GM19372 (cell line): ENCODE results near the gene CLIP1.
"Not testable (repeated sequence)": the region's sequence is repeated elsewhere in the genome, so short reads cannot be mapped to it uniquely, and the experiment has no call there.

Experiments used
- ATAC-seq: cut with Tn5 transposase; IDR thresholded peaks from one replicate; pipeline ENCODE4 v1.9.1; 2021; ENCODE audit warnings: mild to moderate bottlenecking, low read depth, moderate library complexity; ENCODE audit not compliant: unreplicated experiment

Gene CLIP1

DNA sequence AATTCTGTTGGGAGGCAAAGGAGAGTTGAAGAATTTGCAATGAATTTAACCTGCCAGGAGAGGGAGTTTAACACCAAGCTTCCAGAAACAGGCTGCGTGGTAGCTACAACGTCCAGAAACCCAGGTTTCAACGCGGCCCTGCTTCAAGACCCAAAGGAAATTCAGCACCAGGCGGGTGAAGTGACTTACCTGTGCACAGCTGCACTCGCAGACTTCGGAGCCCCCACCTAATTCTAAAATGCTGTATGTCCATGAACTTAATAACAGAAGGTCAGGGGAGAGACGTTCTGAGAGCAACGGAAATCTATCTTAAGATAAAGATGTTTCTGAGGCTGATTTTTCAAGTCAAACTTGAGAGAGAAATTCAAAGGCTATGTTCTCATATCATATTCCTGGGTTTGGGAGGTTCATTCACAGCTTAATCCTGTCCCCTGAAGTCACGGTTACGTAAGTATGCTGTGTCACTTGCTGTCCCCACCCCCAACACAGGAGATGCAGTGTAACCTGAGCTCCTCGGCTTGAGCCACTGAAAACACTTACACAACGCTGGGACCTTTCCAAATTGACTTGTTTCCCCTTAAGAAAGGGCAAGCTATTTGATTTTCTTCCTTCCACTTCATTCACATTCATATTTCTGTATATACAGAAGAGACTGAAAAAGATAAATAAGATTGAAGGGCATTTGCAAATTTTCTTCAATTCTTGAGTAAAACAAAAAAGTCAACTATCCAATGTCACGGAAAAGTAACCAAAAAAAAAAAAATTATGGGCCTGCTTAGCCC is 22.7 kb downstream of the CLIP1 start:
- no peak for ATAC-seq

DNA sequence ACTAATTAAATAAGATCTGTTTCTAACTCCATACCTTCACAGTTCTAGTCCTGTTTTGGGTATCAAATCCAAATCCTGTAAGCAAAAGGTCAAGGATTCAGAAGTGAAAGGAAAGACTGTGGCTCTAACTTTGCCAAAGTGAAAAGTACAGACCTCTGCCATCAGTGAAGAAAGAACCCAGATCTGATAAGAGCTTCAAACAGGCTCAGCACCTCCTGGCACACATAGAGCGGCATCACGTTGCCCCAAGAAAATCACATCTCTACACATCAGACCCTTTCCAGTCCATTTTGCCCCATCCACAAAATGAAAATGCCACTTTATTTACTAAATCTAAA is 23.2 kb downstream of the CLIP1 start:
- no peak for ATAC-seq

DNA sequence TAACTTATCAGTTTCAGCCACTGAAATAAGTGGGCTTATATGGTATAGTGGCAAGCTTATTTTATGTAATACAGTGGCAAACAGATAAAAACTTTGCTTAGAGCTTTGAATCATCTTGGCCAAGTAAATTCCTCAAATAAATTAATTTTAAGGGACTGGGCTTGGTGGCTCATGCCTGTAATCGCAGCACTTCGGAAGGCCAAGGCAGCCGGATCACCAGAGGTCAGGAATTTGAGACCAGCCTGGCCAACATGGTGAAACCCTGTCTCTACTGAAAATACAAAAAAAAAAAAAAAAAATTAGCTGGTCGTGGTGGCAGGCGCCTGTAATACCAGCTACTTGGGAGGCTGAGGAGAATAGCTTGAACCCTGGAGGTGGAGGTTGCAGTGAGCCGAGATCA is 24.5 kb downstream of the CLIP1 start:
- ATAC-seq: not testable (repeated sequence)

DNA sequence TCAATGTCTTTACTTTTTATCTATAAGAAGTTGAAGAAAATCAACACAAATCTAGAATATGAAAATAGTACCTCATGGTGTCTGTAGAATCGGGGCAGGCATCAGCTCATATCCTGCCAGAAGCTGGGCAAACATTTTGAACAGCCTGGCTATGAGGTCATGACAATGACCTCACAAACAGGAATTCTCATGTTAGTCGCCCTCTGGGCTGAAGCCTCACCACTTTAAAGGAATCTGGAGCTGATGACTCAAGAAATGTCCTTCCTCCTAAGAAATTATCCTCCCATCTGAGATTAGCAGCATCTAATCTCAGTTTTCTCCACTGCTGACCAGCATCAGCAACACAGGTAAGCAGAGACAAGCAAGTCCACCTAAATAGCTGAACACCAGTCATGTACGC is 27.1 kb downstream of the CLIP1 start:
- no peak for ATAC-seq

DNA sequence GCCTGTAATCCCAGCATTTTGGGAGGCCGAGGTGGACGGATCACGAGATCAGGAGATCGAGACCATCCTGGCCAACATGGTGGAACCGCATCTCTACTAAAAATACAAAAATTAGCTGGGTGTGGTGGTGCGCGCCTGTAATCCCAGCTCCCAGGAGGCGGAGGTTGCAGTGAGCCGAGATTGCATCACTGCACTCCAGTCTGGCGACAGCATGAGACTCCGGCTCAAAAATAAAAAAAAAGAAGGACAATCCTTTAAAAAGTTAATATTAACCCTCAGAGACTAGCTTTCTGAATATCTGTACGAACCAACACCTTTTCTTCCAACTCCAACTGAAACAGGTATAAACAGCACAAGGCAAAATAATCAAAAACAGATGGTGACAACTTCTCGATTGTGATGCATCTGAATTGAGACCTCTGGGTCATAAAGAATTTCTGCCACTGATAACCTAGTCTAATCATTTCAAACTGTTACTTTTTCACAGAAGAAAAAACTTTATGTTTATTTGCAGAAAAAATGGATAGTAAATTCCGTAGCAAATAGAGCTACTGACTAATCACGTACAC is 27.8 kb downstream of the CLIP1 start:
- ATAC-seq: no peak

DNA sequence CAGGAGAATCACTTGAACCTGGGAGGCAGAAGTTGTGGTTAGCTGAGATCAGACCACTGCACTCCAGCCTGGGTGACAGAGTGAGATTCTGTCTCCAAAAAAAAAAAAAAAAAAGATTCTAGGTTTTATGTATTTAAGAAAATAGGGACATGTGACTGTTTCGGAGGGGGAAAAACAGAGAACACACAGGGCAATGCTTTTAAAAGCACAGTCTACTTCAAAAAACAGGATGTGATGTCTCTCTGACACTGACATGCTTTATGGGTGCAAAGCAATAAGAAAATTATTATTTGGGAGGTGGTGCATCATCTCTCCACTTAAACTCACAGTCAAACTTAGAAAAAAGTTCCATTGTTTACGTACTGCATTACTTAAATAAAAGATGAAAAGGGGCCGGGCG is 28.7 kb downstream of the CLIP1 start:
- no peak for ATAC-seq

DNA sequence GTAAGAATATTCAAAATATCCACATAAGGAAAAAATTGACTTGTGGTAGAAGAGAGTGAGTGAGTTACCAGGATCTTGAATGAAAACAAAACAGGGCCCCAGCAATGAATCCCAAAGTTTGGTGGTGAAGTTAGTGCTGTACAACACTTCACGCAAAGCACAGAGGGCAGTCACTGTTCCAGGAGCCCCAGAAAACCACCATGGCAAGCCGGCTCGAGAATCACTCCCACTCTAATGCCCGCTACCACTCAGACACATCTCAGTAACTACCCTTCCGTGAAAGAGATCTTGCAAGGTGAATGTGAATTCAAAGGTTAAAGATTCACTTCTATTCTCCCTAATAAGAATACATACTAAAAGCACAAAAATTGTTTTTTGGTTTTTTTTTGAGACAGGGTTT is 30.1 kb downstream of the CLIP1 start:
- no peak for ATAC-seq

DNA sequence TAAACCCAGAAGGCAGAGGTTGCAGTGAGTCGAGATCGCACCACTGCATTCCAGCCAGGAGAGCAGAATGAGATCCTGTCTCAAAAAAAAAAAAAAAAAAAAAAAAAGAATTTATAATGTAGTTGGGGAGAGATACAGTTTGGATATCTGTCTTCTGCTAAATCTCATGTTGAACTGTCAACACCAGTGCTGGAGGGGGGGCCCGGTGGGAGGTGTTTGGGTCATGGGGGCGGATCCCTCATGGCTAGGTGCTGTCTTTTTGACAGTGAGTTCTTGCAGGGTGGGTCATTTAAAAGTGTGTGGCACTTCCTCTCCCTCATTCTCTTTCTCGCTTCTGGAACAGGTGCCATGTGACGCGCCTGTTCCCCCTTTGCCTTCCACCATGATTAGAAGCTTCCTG is 32.8 kb downstream of the CLIP1 start:
- ATAC-seq: no peak

DNA sequence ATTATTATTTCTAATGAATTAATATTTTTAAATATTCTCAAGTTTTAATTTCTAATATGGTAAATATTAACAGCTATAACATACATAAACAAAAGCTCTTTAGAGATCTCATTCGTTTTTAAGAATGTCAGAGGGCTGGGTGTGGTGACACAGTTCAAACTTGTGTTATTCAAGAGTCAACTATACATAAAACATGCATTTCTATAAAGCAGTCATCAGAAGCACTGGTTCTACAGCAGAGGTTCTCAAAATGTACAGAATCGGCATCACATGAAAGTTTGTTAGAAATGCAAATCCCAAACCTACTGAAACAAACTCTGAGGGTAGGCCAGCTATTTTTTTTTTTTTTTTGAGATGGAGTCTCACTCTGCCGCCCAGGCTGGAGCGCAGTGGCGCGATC is 34.6 kb downstream of the CLIP1 start:
- no peak for ATAC-seq

DNA sequence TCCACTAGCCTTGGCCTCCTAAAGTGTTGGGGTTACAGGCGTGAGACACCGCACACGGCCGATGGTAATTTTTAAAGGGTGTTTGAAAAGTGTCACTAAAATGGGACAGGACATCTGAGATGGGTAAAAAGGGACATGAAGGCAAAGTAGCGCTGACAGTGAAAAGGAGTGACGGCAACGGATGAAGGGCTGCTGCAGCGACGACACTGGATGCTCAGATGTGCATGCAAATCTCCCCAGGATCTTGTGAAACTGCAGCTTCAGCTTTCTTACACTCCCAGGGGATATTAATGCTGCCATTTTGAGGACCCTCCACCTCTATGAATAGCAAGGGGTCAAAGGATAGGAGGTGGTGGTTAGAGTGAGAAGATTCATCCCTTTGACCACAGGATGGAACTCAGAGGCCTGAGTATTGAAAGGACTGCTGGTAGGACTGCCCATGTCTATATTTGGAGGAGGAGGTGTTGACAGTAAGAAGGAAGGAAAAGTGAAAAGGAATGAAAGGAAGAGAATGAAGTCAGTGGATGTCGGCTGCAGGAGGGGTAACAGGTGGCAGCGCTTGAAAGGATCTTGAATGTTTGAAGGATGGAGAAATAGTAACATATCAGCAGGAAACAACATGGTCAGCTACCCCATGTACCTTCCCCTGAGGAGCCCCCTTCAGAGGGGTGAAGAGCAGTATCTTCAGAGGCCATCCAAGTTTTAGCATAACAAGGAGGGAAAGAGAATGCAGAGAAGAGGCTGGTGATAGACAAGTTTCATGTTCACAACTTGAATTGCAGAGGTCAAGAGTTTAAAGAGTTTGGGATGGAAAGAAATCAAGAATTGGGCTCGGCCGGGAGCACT is 37.1 kb downstream of the CLIP1 start:
- ATAC-seq: no peak

DNA sequence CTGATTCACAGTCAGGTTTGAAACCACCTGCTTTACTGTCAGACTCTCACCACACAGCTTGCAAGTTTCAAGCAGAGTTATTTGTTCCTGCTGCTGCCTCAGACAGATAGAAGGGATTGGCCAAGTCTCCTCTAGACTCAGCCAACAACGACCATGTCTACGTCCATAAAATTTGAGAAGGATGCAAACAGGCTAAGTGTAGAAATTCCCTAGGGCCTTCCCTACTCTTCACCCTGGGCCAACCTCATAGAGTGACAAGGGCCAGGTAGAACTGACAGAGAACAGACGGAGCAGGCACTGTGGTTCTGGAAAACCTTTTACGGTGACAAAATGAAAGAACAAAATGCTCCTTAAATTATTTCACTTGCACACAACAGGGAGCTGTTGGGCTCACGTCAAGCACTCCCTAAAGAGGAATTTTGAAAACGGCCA is 39.5 kb downstream of the CLIP1 start:
- ATAC-seq: no peak

DNA sequence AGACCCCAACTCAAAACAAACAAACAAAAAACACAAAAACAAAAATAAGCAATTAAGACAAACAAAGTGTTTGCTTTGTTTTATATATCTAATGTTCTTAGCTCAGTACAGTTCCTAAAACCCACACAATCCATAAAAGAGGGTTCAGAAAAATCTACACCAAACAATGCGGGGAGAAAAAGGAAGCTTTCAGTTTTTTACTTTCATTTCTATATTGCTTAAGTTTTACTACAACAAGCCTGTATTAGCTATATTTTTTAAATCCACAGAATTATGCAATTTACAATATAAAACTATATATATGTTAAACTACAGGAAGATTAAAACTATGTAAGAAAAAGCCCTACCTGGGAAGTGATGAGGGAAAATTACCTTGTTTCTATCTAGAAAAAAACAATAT is 41.4 kb downstream of the CLIP1 start:
- ATAC-seq: no peak

DNA sequence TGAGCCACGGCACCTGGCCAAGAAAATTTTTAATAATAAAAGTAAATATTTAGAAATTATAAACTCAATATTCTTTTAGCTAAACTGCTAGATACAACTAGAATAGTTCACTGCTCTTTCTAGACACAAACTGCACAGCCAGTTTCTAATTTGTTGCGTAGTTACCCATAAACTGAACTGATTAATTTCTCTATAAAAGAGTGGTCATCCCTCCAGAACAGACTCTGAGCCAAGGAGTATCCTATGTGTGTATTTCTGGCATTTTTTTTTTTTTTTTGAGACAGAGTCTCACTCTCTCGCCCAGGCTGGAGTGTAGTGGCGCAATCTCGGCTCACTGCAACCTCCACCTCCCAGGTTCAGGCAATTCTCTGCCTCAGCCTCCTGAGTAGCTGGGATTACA is 45.7 kb downstream of the CLIP1 start:
- ATAC-seq: not testable (repeated sequence)

DNA sequence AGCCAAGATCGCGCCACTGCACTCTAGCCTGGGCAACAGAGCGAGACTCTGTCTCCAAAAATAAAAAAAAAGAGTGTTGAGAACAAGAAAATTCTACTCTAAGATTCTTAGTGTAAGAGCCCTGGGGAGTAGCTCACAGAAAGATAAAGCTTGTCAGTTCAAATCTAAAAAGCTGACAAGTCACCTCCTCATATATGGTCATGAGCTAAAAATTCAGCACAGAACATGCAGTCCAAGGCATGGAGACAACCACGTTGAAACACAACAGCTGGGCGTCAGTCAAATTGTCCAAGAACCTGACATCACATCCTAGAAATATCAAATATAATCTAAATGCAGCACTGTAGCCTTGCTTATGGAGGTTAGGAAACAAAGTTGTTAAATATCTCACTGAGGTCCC is 47.8 kb downstream of the CLIP1 start:
- no peak for ATAC-seq

DNA sequence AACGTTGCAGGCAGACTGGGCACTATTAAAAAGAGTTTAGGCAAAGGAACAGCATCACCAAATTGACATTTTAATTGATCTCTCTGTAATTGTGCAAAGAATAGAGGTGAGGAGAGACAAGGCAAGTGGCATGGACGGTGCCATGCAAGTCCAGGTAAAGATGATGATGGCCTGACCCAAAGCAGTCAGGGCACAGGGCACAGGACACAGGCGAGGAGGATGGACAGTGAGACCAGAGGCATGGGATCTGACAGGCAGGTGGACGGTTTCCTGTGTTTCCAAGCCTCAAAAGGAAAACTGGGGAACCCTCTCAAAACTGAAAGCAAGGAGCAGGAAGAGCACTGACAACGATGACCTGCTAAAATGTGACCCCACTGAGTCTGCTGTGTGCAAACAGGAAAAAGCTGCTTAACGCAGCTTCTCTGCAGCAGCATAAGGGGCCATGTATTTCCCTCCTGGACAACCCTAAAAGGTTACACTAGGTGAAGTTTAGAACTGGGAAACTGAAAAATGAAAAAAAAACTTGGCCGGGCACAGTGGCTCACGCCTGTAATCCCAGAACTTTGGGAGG is 50.9 kb downstream of the CLIP1 start:
- no peak for ATAC-seq

DNA sequence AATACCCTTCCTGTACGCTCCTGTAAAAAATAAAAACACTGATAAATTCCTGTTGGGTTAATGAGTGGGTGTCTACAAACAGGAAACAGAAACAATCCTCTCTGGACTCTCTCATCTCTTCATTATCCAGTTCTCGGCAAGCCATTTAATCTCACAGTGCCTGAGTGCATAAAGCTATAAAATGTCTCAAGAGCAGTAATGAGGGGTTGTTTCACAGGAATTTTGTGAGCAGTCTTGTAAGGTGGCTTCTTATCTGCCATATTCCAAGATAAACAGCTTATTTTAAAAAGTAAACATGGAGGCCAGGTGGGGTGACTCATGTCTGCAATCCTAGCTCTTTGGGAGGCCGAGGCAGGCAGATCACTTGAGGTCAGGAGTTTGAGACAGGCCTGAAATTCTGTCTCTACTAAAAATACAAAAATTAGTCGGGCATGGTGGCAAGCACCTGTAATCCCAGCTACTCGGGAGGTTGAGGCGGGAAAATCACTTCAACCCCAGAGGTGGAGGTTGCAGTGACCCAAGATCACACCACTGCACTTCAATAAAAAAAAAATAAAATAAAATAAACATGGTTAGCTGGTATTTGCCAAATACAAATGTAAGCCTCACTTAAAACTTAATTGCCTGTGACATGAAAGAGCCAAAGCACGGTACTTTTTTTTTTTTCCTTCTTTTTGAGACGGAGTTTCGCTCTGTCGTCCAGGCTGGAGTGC is 54.0 kb downstream of the CLIP1 start:
- no peak for ATAC-seq

DNA sequence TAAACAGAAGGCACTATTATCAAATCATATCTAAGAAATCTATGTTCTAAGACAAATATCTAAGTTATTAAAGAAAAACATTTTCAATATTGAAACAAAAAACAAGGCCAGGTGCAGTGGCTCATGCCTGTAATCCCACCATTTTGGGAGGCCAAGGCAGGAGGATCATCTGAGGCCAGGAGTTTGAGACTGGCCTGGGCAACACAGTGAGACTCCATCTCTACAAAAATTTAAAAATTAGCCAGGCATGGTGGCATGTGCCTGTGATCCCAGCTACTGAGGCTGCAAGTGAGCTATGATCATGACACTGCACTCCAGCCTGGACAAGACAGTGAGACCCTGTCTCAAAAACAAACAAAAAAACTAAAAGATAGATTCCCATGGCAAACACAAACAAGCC is 54.8 kb downstream of the CLIP1 start:
- not testable (repeated sequence) for ATAC-seq

DNA sequence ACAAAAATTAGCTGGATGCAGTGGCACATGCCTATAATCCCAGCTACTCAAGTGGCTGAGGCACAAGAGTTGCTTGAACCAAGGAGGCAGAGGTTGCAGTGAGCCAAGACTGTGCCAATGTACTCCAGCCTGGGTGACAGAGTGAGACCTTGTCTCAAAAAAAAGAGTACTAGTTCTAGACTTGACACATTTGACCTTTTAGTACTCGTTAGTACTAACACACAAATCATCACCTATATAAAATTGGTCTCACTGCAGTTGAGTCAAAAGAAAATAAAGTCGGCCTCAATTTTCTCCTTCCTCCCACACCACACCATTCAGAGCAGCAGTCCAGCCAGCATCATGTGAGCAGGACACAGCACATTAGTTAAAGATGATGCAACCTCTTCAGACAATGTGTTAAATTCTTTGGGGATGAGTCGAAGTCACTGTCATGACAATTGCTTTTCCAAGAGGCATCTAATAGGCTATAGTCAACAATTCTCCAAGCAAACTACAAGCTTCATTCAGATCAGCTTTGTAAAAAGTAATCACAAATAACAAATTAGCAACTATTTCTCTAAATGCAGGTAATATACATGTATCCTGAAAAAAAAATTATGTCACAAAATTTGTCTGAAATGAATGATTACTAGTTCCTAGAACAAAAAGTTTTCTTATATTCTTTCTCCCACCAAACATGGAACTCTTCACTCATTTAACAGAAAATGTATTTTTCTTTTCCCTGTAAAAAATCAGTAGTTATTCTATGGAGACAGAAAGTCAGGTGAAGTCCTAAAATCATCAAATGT is 55.6 kb downstream of the CLIP1 start:
- ATAC-seq: no peak

DNA sequence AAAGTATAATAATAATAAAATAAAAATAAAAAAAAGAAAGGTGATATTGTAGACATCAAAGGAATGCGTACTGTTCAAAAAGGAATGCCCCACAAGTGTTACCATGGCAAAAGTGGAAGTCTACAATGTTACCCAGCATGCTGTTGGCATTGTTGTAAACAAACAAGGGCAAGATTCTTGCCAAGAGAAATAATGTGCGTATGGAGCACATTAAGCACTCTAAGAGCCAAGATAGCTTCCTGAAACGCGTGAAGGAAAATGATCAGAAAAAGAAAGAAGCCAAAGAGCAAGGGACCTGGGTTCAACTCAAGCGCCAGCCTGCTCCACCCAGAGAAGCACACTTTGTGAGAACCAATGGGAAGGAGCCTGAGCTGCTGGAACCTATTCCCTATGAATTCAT is 57.2 kb downstream of the CLIP1 start:
- ATAC-seq: not testable (repeated sequence)

DNA sequence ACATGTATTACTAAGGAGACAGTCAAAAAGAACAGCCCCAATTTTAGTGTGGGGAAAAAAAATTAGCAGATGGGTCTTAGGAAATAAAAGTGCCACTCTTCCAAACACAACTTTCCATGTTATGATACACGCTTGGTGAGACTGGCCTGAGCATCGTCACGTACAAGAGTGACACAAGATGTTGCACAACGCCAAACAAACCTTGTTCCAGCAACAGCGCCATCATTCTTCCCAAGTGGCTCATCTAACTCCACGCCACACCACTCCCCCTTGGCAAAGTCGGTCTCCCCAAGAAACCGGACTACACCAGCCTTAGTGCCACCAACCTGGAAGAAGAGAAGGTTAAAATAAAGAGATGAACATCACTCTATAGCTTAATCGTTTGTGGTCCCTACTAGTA is 58.7 kb downstream of the CLIP1 start:
- ATAC-seq: no peak
